Keratinocyte (primary cell): ENCODE measurements around the gene SBNO2. TPM values are rescaled to one million over a fixed set of nuclear protein-coding genes. Genes with fewer than 3 reads are reported as not detected.

Experiments
- DNase-seq: peaks from one replicate; pipeline ENCODE4 v3.0.0-alpha.2; 2011; ENCODE audit warnings: low read depth, missing footprints, low spot score
- FAIRE-seq: peaks from 2 replicates; lab custom pipeline; 2011; peaks lifted over from hg19 to GRCh38; lab: Jason Lieb, UNC
- H2AFZ ChIP-seq: 2 replicates; pipeline ENCODE4 v1.6.0; 2012; ENCODE audit warnings: low read length, control low read depth, inconsistent platforms; ENCODE audit not compliant: control insufficient read depth
- H3K27ac ChIP-seq: 2 replicates; pipeline ENCODE4 v1.5.1; 2011; ENCODE audit warnings: low read length; ENCODE audit not compliant: control insufficient read depth, insufficient read depth
- H3K27me3 ChIP-seq: 3 replicates; pipeline ENCODE4 v1.6.0; 2011; ENCODE audit warnings: low read length; ENCODE audit not compliant: control insufficient read depth, insufficient read depth; ENCODE audit errors: extremely low read depth
- H3K36me3 ChIP-seq, 2 experiments: 2 replicates in 1 of 2; 3 replicates in 1 of 2; pipeline ENCODE4 v1.5.1; 2011; ENCODE audit warnings: low read length in 2 of 2, mild to moderate bottlenecking in 1 of 2; ENCODE audit not compliant: control insufficient read depth in 2 of 2, insufficient read depth in 2 of 2; ENCODE audit errors: extremely low read depth in 1 of 2
- H3K4me1 ChIP-seq: 3 replicates; pipeline ENCODE4 v1.5.1; 2011; ENCODE audit warnings: low read length; ENCODE audit not compliant: control insufficient read depth, insufficient read depth; ENCODE audit errors: extremely low read depth
- H3K4me2 ChIP-seq: 3 replicates; pipeline ENCODE4 v1.6.0; 2011; ENCODE audit warnings: low read depth, low read length; ENCODE audit not compliant: control insufficient read depth, insufficient read depth; ENCODE audit errors: extremely low read depth
- H3K4me3 ChIP-seq, 3 experiments: fragments of 200-600 bp in 1 of 3; sonication (generic) in 1 of 3; 2 replicates in 2 of 3; 3 replicates in 1 of 3; pipeline ENCODE4 v1.5.1; 2011 to 2016; ENCODE audit warnings: low read length in 3 of 3, mild to moderate bottlenecking in 3 of 3, control low read depth in 2 of 3, inconsistent platforms in 1 of 3, low read depth in 1 of 3, mixed read lengths in 1 of 3, mixed run types in 1 of 3, moderate library complexity in 1 of 3; ENCODE audit not compliant: control insufficient read depth in 2 of 3, insufficient read depth in 2 of 3; ENCODE audit errors: extremely low read depth in 1 of 3
- H3K79me2 ChIP-seq: 2 replicates; pipeline ENCODE4 v1.6.0; 2012; ENCODE audit warnings: low read length; ENCODE audit not compliant: control insufficient read depth, insufficient read depth
- H3K9ac ChIP-seq: 3 replicates; pipeline ENCODE4 v1.6.0; 2011; ENCODE audit warnings: low read length; ENCODE audit not compliant: control insufficient read depth, insufficient read depth; ENCODE audit errors: extremely low read depth
- H3K9me1 ChIP-seq: 3 replicates; pipeline ENCODE4 v1.6.0; 2011; ENCODE audit warnings: low read length; ENCODE audit not compliant: control insufficient read depth, insufficient read depth; ENCODE audit errors: extremely low read depth
- H3K9me3 ChIP-seq: 2 replicates; pipeline ENCODE4 v1.5.1; 2012; ENCODE audit warnings: low read depth, low read length; ENCODE audit not compliant: control insufficient read depth
- H4K20me1 ChIP-seq: 3 replicates; pipeline ENCODE4 v1.6.0; 2011; ENCODE audit warnings: low read length; ENCODE audit not compliant: control insufficient read depth, insufficient read depth; ENCODE audit errors: extremely low read depth
- CTCF ChIP-seq, 3 experiments: IDR thresholded peaks in 1 of 3; conservative IDR thresholded peaks in 1 of 3; optimal IDR thresholded peaks in 1 of 3; 2 replicates in 2 of 3; 3 replicates in 1 of 3; pipeline versions ENCODE3 to v1.5.1; 2011; ENCODE audit warnings: low read length in 3 of 3, mild to moderate bottlenecking in 3 of 3, moderate library complexity in 2 of 3, control low read depth in 1 of 3, inconsistent platforms in 1 of 3; ENCODE audit not compliant: insufficient read depth in 2 of 3; ENCODE audit errors: extremely low read depth in 1 of 3
- EZH2 ChIP-seq: IDR thresholded peaks from one replicate; pipeline ENCODE4 v1.6.1; 2012; ENCODE audit warnings: inconsistent platforms, mild to moderate bottlenecking, low read length, moderate library complexity
- dilution Hi-C: fragments of 300-500 bp; cut with MboI; formaldehyde crosslinking; loops from one replicate; pipeline ENCODE4 v1.7.0; 2020; ENCODE audit warnings: low sequenced_read_pairs; ENCODE audit not compliant: extremely low pct_ligation_motif_present
- polyA plus RNA-seq, 5 experiments: library from polyadenylated mRNA; depleted of rRNA in 3 of 5; stranded (reverse) in 3 of 5; stranded (forward) in 1 of 5; unstranded in 1 of 5; fragments of >200 nt; gene quantifications; 1 replicate in 1 of 5; 2 replicates in 3 of 5; 3 replicates in 1 of 5; pipeline versions ENCODE4 v1.2.1 to v1.2.3, GENCODE V29; 2011 to 2012; ENCODE audit warnings: missing spikeins in 2 of 5, low read depth in 1 of 5, low replicate concordance in 1 of 5

SBNO2 gene
- polyA plus RNA-seq, 1 donor (not counting 4 experiments of a cell fraction or from before 2014, with no cell fraction given): 10.9 TPM

GRCh38 chr19:1058112-1058511 is 116.0 kb downstream of the SBNO2 start:
- Histone ChIP-seq H3K9ac (no peak overlapping the region), H2AFZ (no peak overlapping the region), H3K4me1 (no peaks in the 10 kb centered on the region), H3K27ac (no peak overlapping the region), H4K20me1 (no peaks in the 10 kb centered on the region), H3K4me2 (no peak overlapping the region), H3K79me2 (no peaks in the 10 kb centered on the region), H3K9me3 (peaks cover 28% of the 10 kb centered on the region), H3K9me1 (no peaks in the 10 kb centered on the region), H3K36me3 (peaks cover 13 to 35% of the 10 kb centered on the region in 2 experiments), H3K27me3 (no peaks in the 10 kb centered on the region), H3K4me3 (no peak overlapping the region)
- DNase-seq (no peak), FAIRE-seq (no peak)
- dilution Hi-C loops: no loop called here
- TF ChIP-seq EZH2 (no peak), CTCF (optimal IDR thresholded peaks at IDR 0.05 in 1 of 3, IDR thresholded peaks at IDR 0.05 in 1 of 3, conservative IDR thresholded peaks at IDR 0.05 in 1 of 3; ENCODE audit: extremely low read depth in 1 of 3, insufficient read depth in 2 of 3, low read length in 3 of 3) (no peak)

Other genes starting within 250 kb of the SBNO2 start
- 2.6 to 3.4 TPM (median 3.1 TPM) in 3 replicates for gene ARID3A, start 248.2 kb downstream of the SBNO2 start, polyA plus RNA-seq
- gene WDR18, start 189.9 kb downstream of the SBNO2 start, polyA plus RNA-seq: 26.3 to 48.7 TPM (median 38.3 TPM) in 3 replicates
- 0.20 to 1.9 TPM (median 0.84 TPM) in 3 replicates for gene GRIN3B, start 173.8 kb downstream of the SBNO2 start, polyA plus RNA-seq
- gene TMEM259, start 153.1 kb downstream of the SBNO2 start, polyA plus RNA-seq: 61.5 to 136 TPM (median 88.0 TPM) in 3 replicates
- gene RNU6-2, start 152.7 kb downstream of the SBNO2 start, polyA plus RNA-seq: not detected in 3 replicates
- 105 to 495 TPM (median 136 TPM) in 3 replicates for gene CNN2, start 147.7 kb downstream of the SBNO2 start, polyA plus RNA-seq
- 7.4 to 11.0 TPM (median 7.9 TPM) in 3 replicates for gene ABCA7, start 134.2 kb downstream of the SBNO2 start, polyA plus RNA-seq
- gene ARHGAP45, start 107.1 kb downstream of the SBNO2 start, polyA plus RNA-seq: 0.56 to 1.3 TPM (median 1.1 TPM) in 3 replicates
- gene POLR2E, start 78.9 kb downstream of the SBNO2 start, polyA plus RNA-seq: 178 to 229 TPM (median 200 TPM) in 3 replicates
- 193 to 279 TPM (median 243 TPM) in 3 replicates for gene GPX4, start 70.3 kb downstream of the SBNO2 start, polyA plus RNA-seq
- gene STK11, start 31.5 kb upstream of the SBNO2 start, polyA plus RNA-seq: 24.6 to 31.4 TPM (median 28.1 TPM) in 3 replicates
- 0.93 to 2.8 TPM (median 1.2 TPM) in 3 replicates for gene CBARP, start 63.7 kb upstream of the SBNO2 start, polyA plus RNA-seq
- gene ATP5F1D, start 67.5 kb upstream of the SBNO2 start, polyA plus RNA-seq: 51.3 to 95.4 TPM (median 80.0 TPM) in 3 replicates
- 4.7 to 14.1 TPM (median 6.8 TPM) in 3 replicates for gene MIDN, start 74.3 kb upstream of the SBNO2 start, polyA plus RNA-seq
- 97.5 to 164 TPM (median 113 TPM) in 3 replicates for gene CIRBP, start 95.1 kb upstream of the SBNO2 start, polyA plus RNA-seq
- gene FAM174C, start 101.3 kb upstream of the SBNO2 start, polyA plus RNA-seq: 18.5 to 30.1 TPM (median 27.6 TPM) in 3 replicates
- not detected in 3 replicates for gene EFNA2, start 111.6 kb upstream of the SBNO2 start, polyA plus RNA-seq
- gene NDUFS7, start 209.6 kb upstream of the SBNO2 start, polyA plus RNA-seq: 23.2 to 52.1 TPM (median 41.3 TPM) in 3 replicates
- 5.7 to 15.6 TPM (median 7.6 TPM) in 3 replicates for gene GAMT, start 227.3 kb upstream of the SBNO2 start, polyA plus RNA-seq
- 56.4 to 99.2 TPM (median 71.6 TPM) in 3 replicates for gene DAZAP1, start 233.3 kb upstream of the SBNO2 start, polyA plus RNA-seq